Measurements from ENCODE around the gene CLEC4M.

DNA sequence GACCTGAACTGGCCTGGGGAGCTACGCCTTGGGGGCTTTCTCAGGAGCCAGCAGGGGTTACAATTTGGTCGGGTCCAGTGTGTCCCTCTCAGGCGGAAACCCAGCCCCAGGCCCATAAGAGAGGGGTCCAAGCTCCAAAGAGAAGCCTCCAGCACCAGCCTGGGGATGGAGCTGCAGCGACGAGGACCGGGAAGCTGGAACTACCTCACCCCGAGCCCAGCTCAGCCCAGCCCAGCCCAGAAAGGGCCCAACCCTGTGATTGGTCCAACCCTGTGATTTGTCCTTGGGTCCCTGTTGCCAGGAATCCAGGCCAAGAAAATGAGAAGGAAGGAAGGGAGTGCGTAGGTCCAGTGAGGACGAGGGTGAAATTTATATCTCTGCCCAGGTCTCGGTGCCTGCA is 24.1 kb downstream of the CLEC4M start:
- TF ChIP-seq YY1 (IDR thresholded peaks at IDR 0.05; ENCODE audit: insufficient read depth, insufficient read length) (no peak), ZNF274 (IDR thresholded peaks at IDR 0.05; ENCODE audit: low read depth, low read length) (no peak)

All from NT2/D1 (cell line).